ENCODE data around the gene SPINK2.

SPINK2 gene

GRCh38 chr4:56799161-56799759 lies 22.2 kb downstream of the SPINK2 start:
- Histone ChIP-seq H3K27ac (ENCODE audit: low read length) (no peak overlapping the region), H3K9ac (ENCODE audit: low read length) (no peak overlapping the region), H3K36me3 (ENCODE audit: control insufficient read depth, low read depth, low read length) (no peaks in the 10 kb centered on the region), H3K9me3 (ENCODE audit: control insufficient read depth, low read depth, low read length) (no peaks in the 10 kb centered on the region), H3K4me3 (ENCODE audit: low read length) (no peak overlapping the region), H3K4me1 (ENCODE audit: control insufficient read depth, low read depth, low read length) (no peaks in the 10 kb centered on the region), H3K27me3 (ENCODE audit: control insufficient read depth, insufficient read depth, low read length) (peaks cover 12% of the 10 kb centered on the region)

DNA sequence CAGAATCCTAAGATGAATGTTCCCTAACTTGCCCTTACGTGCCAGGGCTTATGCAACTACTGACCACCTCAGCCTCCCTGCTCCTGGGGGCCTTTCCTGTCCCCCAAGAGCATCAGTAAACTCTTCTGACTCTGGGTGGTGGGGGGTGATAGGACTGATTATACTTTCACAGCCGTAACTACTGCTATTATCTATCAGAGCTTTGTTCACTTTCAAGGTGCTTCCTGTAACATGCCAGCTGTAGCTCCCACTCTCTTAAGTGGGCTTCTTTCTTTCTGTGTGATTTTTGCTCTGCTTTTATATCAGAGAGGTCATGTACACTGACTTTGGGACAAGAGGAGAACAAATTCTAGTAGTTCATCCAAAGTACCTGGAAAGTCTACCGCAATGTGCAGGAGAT lies 25.3 kb downstream of the SPINK2 start:
- no peaks in the 10 kb centered on the region for H3K36me3 ChIP-seq (ENCODE audit: control insufficient read depth, low read depth, low read length)
- no peaks in the 10 kb centered on the region for H3K9me3 ChIP-seq (ENCODE audit: control insufficient read depth, low read depth, low read length)

DNA sequence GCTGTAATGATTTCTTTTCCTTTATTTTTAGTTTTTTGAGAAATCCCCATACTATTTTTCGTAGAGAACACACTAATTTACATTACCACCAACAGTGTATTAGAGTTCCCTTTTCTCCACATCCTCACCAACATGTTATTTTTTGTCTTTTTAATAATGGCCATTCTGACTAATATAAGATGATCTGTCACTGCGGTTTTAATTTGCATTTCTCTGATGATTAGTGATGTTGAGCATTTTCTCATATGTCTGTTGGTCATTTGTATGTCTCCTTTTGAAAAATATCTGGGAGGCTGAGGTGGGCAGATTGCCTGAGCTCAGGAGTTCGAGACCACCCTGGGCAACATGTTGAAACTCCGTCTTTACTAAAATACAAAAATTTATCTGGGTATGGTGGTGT lies 30.2 kb downstream of the SPINK2 start:
- Histone ChIP-seq H3K27ac (ENCODE audit: low read length) (no peak overlapping the region), H3K9me3 (ENCODE audit: control insufficient read depth, low read depth, low read length) (no peaks in the 10 kb centered on the region), H3K27me3 (ENCODE audit: control insufficient read depth, insufficient read depth, low read length) (no peaks in the 10 kb centered on the region), H3K4me3 (ENCODE audit: low read length) (no peak overlapping the region), H3K9ac (ENCODE audit: low read length) (no peak overlapping the region), H3K36me3 (ENCODE audit: control insufficient read depth, low read depth, low read length) (no peaks in the 10 kb centered on the region), H3K4me1 (ENCODE audit: control insufficient read depth, low read depth, low read length) (peaks cover 5% of the 10 kb centered on the region)

More for the DNA sequence above, 25.3 kb downstream of the SPINK2 start:
- no peak overlapping the region for H3K27ac ChIP-seq (ENCODE audit: low read length)
- H3K4me1 ChIP-seq (ENCODE audit: control insufficient read depth, low read depth, low read length) = no peaks in the 10 kb centered on the region
- H3K9ac ChIP-seq (ENCODE audit: low read length) = no peak overlapping the region
- H3K4me3 ChIP-seq (ENCODE audit: low read length) = no peak overlapping the region
- H3K27me3 ChIP-seq (ENCODE audit: control insufficient read depth, insufficient read depth, low read length) = peaks cover 12% of the 10 kb centered on the region

GRCh38 chr4:56790691-56791091 lies 30.8 kb downstream of the SPINK2 start:
- Histone ChIP-seq H3K36me3 (ENCODE audit: control insufficient read depth, low read depth, low read length) (no peaks in the 10 kb centered on the region), H3K27me3 (ENCODE audit: control insufficient read depth, insufficient read depth, low read length) (no peaks in the 10 kb centered on the region), H3K4me1 (ENCODE audit: control insufficient read depth, low read depth, low read length) (peaks cover 5% of the 10 kb centered on the region), H3K4me3 (ENCODE audit: low read length) (no peak overlapping the region), H3K9me3 (ENCODE audit: control insufficient read depth, low read depth, low read length) (no peaks in the 10 kb centered on the region), H3K27ac (ENCODE audit: low read length) (no peak overlapping the region), H3K9ac (ENCODE audit: low read length) (no peak overlapping the region)

DNA sequence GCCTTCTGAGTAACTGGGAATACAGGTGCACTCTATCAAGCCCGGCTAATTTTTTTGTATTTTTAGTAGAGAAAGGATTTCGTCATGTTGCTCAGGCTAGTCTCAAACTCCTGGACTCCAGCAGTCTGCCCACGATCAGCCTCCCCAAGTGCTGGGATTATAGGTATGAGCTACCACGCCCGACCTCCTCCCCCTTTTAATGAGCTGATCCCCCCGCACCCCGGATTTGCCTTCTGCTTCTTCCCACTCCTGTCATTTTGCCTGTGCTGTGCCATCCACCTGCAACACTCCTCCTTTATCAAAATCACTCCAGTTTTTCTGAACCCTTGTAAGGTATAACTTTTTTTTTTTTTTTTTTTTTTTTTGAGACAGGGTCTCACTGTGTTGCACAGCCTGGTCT lies 33.4 kb downstream of the SPINK2 start:
- no peak overlapping the region for H3K4me3 ChIP-seq (ENCODE audit: low read length)
- no peak overlapping the region for H3K27ac ChIP-seq (ENCODE audit: low read length)
- no peak overlapping the region for H3K9ac ChIP-seq (ENCODE audit: low read length)
- H3K36me3 ChIP-seq (ENCODE audit: control insufficient read depth, low read depth, low read length) = no peaks in the 10 kb centered on the region
- peaks cover 5% of the 10 kb centered on the region for H3K4me1 ChIP-seq (ENCODE audit: control insufficient read depth, low read depth, low read length)
- H3K9me3 ChIP-seq (ENCODE audit: control insufficient read depth, low read depth, low read length) = no peaks in the 10 kb centered on the region
- H3K27me3 ChIP-seq (ENCODE audit: control insufficient read depth, insufficient read depth, low read length) = no peaks in the 10 kb centered on the region

- Histone ChIP-seq H3K4me1 (ENCODE audit: control insufficient read depth, low read depth, low read length) (peaks cover 5% of the 10 kb centered on the region), H3K9ac (ENCODE audit: low read length) (no peak overlapping the region), H3K4me3 (ENCODE audit: low read length) (no peak overlapping the region), H3K27ac (ENCODE audit: low read length) (no peak overlapping the region), H3K36me3 (ENCODE audit: control insufficient read depth, low read depth, low read length) (no peaks in the 10 kb centered on the region), H3K27me3 (ENCODE audit: control insufficient read depth, insufficient read depth, low read length) (no peaks in the 10 kb centered on the region), H3K9me3 (ENCODE audit: control insufficient read depth, low read depth, low read length) (no peaks in the 10 kb centered on the region)
Measured at GRCh38 chr4:56787380-56787779, 34.1 kb downstream of the SPINK2 start.

DNA sequence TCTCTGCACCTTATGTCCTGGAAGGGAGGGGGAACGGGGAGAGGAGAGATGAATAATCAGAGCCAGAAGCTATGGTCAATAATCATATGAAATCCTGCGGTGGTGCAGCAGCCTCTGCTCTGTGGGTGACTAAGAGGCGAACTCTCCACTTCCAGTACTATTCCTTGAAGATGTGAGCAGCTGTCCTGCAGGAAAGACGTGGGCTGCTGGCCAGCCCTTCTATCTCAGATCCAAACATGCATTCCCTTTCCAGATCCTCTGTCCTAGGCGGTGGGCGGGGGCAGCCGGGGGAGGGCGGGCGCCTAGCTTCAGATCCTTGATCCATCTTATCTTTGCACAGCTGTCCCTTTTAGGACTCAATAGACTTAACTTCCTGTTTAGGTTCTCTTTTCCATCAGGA lies 34.5 kb downstream of the SPINK2 start:
- Histone ChIP-seq H3K4me3 (ENCODE audit: low read length) (no peak overlapping the region), H3K9me3 (ENCODE audit: control insufficient read depth, low read depth, low read length) (no peaks in the 10 kb centered on the region), H3K27ac (ENCODE audit: low read length) (no peak overlapping the region), H3K27me3 (ENCODE audit: control insufficient read depth, insufficient read depth, low read length) (no peaks in the 10 kb centered on the region), H3K36me3 (ENCODE audit: control insufficient read depth, low read depth, low read length) (no peaks in the 10 kb centered on the region), H3K9ac (ENCODE audit: low read length) (no peak overlapping the region), H3K4me1 (ENCODE audit: control insufficient read depth, low read depth, low read length) (peaks cover 5% of the 10 kb centered on the region)

DNA sequence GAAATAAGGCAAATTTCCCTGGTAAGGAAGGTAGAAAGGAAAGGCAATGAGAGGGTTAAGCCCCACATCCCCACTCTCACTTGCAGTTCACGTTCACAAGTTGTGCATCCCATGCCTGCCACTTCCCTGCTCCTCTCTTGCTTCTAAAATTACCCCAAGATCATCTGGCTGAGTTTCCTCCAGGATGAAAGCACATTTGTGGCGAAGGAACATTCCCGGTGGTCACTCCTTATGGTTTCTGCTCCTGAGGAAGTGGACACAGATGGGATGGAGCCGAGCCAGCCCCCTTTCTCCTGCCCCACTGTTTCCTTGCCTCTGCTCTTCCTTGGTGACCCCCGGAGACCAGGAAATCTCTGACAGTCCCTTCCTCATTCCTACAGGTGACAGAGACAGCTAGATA lies 37.5 kb downstream of the SPINK2 start:
- no peaks in the 10 kb centered on the region for H3K36me3 ChIP-seq (ENCODE audit: control insufficient read depth, low read depth, low read length)
- H3K27ac ChIP-seq (ENCODE audit: low read length) = no peak overlapping the region
- H3K27me3 ChIP-seq (ENCODE audit: control insufficient read depth, insufficient read depth, low read length) = no peaks in the 10 kb centered on the region
- H3K4me1 ChIP-seq (ENCODE audit: control insufficient read depth, low read depth, low read length) = peaks cover 5% of the 10 kb centered on the region
- H3K4me3 ChIP-seq (ENCODE audit: low read length) = no peak overlapping the region
- H3K9me3 ChIP-seq (ENCODE audit: control insufficient read depth, low read depth, low read length) = no peaks in the 10 kb centered on the region
- H3K9ac ChIP-seq (ENCODE audit: low read length) = no peak overlapping the region

DNA sequence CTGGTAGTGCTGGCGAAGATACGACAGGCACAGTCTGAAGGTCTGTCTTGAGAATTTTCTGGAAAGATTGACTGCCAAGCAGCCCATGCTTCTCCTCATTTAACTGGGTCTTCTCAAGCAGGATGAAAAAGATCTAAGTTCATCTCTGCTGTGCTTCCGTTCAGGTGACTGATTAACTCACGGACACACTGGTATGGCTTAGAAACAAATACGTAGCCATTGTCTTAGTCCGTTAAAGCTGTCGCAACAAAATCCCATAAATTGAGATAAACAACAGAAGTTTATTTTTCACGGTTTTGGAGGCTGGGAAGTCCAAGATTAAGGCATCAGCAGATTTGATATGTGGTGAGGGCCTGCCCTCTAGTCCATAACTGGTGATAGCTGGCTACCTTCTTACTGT lies 39.5 kb downstream of the SPINK2 start:
- H3K4me1 ChIP-seq (ENCODE audit: control insufficient read depth, low read depth, low read length) = no peaks in the 10 kb centered on the region
- no peaks in the 10 kb centered on the region for H3K9me3 ChIP-seq (ENCODE audit: control insufficient read depth, low read depth, low read length)
- no peaks in the 10 kb centered on the region for H3K36me3 ChIP-seq (ENCODE audit: control insufficient read depth, low read depth, low read length)
- no peak overlapping the region for H3K27ac ChIP-seq (ENCODE audit: low read length)
- no peak overlapping the region for H3K9ac ChIP-seq (ENCODE audit: low read length)
- no peak overlapping the region for H3K4me3 ChIP-seq (ENCODE audit: low read length)
- no peaks in the 10 kb centered on the region for H3K27me3 ChIP-seq (ENCODE audit: control insufficient read depth, insufficient read depth, low read length)

- Histone ChIP-seq H3K27ac (ENCODE audit: low read length) (no peak overlapping the region), H3K4me3 (ENCODE audit: low read length) (no peak overlapping the region), H3K9ac (ENCODE audit: low read length) (no peak overlapping the region), H3K9me3 (ENCODE audit: control insufficient read depth, low read depth, low read length) (no peaks in the 10 kb centered on the region), H3K4me1 (ENCODE audit: control insufficient read depth, low read depth, low read length) (peaks cover 4% of the 10 kb centered on the region), H3K27me3 (ENCODE audit: control insufficient read depth, insufficient read depth, low read length) (no peaks in the 10 kb centered on the region), H3K36me3 (ENCODE audit: control insufficient read depth, low read depth, low read length) (no peaks in the 10 kb centered on the region)
Measured at GRCh38 chr4:56773346-56773745, 48.2 kb downstream of the SPINK2 start.

DNA sequence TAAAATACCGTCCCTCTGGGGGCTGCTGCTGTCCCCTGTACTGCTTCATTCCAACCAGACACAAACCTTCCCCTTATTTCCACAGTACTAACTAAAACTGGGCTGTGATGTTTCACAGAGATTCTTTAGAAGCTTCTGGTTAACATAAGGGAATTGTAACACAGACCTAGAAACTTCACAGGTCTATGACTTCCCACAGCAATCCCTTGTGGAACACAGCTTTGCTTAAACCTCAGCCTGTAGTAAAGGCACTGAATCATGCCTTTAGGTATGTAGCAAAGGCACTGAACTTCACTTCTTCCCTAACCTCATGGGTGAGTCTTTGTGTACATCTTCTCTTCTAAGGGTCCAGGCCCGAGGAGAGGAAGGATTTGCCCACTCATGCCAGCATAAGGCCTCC lies 49.4 kb downstream of the SPINK2 start:
- no peaks in the 10 kb centered on the region for H3K9me3 ChIP-seq (ENCODE audit: control insufficient read depth, low read depth, low read length)
- H3K4me1 ChIP-seq (ENCODE audit: control insufficient read depth, low read depth, low read length) = peaks cover 6% of the 10 kb centered on the region
- no peaks in the 10 kb centered on the region for H3K27me3 ChIP-seq (ENCODE audit: control insufficient read depth, insufficient read depth, low read length)
- no peak overlapping the region for H3K4me3 ChIP-seq (ENCODE audit: low read length)
- H3K9ac ChIP-seq (ENCODE audit: low read length) = no peak overlapping the region
- no peaks in the 10 kb centered on the region for H3K36me3 ChIP-seq (ENCODE audit: control insufficient read depth, low read depth, low read length)
- no peak overlapping the region for H3K27ac ChIP-seq (ENCODE audit: low read length)

- Histone ChIP-seq H3K27ac (ENCODE audit: low read length) (no peak overlapping the region), H3K4me1 (ENCODE audit: control insufficient read depth, low read depth, low read length) (peaks cover 6% of the 10 kb centered on the region), H3K4me3 (ENCODE audit: low read length) (no peak overlapping the region), H3K9ac (ENCODE audit: low read length) (no peak overlapping the region), H3K9me3 (ENCODE audit: control insufficient read depth, low read depth, low read length) (no peaks in the 10 kb centered on the region), H3K27me3 (ENCODE audit: control insufficient read depth, insufficient read depth, low read length) (no peaks in the 10 kb centered on the region), H3K36me3 (ENCODE audit: control insufficient read depth, low read depth, low read length) (no peaks in the 10 kb centered on the region)
Measured at GRCh38 chr4:56768763-56769162, 52.7 kb downstream of the SPINK2 start.
